Activated naive CD8-positive, alpha-beta T cell treated with anti-CD3 and anti-CD28 coated beads, Interleukin-2, amount 50 U/mL, for 24 hours (primary cell): ENCODE results near the gene INTS12.
"Not testable (repeated sequence)": the region's sequence is repeated elsewhere in the genome, so short reads cannot be mapped to it uniquely, and the experiment has no call there.

Experiments used
- ATAC-seq: fragments of 150-1000 bp; cut with Tn5 transposase; one replicate; pipeline ENCODE4 v1.10.0; 2021
- DNase-seq: peaks from one replicate; pipeline ENCODE4 v3.0.0; 2021
- H3K27ac Mint-ChIP-seq: one replicate; pipeline ENCODE4 v1.8.0; 2021; ENCODE audit warnings: mild to moderate bottlenecking, mixed read lengths
- H3K27me3 Mint-ChIP-seq: one replicate; pipeline ENCODE4 v1.8.0; 2021; ENCODE audit warnings: mixed read lengths
- H3K36me3 Mint-ChIP-seq: one replicate; pipeline ENCODE4 v1.8.0; 2021; ENCODE audit warnings: low read depth, mixed read lengths
- H3K4me1 Mint-ChIP-seq: one replicate; pipeline ENCODE4 v1.8.0; 2021; ENCODE audit warnings: mixed read lengths
- H3K4me3 Mint-ChIP-seq: one replicate; pipeline ENCODE4 v1.8.0; 2021; ENCODE audit warnings: mild to moderate bottlenecking, moderate library complexity, mixed read lengths
- H3K9me3 Mint-ChIP-seq: one replicate; pipeline ENCODE4 v1.8.0; 2021; ENCODE audit warnings: mixed read lengths

The INTS12 gene, protein sequence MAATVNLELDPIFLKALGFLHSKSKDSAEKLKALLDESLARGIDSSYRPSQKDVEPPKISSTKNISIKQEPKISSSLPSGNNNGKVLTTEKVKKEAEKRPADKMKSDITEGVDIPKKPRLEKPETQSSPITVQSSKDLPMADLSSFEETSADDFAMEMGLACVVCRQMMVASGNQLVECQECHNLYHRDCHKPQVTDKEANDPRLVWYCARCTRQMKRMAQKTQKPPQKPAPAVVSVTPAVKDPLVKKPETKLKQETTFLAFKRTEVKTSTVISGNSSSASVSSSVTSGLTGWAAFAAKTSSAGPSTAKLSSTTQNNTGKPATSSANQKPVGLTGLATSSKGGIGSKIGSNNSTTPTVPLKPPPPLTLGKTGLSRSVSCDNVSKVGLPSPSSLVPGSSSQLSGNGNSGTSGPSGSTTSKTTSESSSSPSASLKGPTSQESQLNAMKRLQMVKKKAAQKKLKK

DNA sequence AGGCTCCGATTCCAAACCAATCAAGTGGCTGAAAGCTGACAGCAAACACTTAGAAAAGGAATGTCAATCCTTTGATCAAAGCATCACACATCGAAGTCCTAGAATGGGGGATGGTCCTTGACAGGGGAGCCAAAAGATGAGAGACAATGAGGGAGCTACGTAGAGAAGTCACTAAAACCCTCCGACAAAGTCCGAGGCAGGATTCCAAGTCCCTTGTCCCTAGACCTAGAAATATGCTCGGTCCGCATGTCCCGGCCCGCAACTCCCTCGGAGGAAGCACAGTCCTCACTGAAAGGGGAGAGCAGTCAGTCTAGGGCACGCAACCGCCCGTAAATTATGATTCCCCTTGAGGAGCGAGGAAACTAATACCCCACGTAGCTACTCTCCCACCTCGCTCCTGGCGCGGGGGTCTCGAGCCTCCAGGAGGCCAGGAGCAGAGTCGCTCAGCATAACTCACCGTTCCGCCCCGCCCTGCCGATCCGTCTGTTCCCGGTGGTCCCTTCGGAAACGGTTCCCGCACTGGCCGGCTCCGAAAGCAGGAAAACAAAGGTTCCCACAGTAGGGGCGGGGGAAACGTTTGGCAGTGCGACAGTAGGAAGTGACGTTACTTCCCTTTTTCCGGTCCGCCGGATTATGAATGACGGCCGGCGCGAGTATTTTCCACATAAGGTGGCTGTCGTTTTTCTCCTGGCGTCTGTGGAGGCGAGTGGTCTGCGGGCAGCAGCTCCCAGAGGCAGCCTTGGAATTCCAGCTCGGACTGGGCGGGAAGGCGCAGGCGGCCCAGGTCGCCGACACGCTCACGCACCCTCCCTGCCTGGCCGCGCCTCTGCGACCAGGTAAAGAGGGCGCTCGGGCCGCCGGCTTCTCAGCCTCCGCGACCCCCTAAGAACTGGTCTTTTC lies at the start of gene INTS12, which contains the start of gene GSTCD:
Gene INTS12 (minus strand): TSS at position 509 of the 900 bp plus-strand sequence. CDS start 8,684 bp downstream, outside the sequence.
Gene GSTCD (plus strand): TSS at position 604 of the 900 bp plus-strand sequence. CDS start 8,830 bp downstream, outside the sequence.
- H3K36me3 Mint-ChIP-seq: peaks cover 12% of the 10 kb centered on the region
- DNase-seq (peak; percentile 89), ATAC-seq (peak; percentile 98)
- H3K9me3 Mint-ChIP-seq: no peaks in the 10 kb centered on the region
- peak within 1 kb of the TSS; percentile 99 for H3K4me3 Mint-ChIP-seq
- H3K27me3 Mint-ChIP-seq: no peaks in the 10 kb centered on the region
- H3K27ac Mint-ChIP-seq: peak within 1 kb of the TSS; percentile 97
- peaks cover 35% of the 10 kb centered on the region for H3K4me1 Mint-ChIP-seq

DNA sequence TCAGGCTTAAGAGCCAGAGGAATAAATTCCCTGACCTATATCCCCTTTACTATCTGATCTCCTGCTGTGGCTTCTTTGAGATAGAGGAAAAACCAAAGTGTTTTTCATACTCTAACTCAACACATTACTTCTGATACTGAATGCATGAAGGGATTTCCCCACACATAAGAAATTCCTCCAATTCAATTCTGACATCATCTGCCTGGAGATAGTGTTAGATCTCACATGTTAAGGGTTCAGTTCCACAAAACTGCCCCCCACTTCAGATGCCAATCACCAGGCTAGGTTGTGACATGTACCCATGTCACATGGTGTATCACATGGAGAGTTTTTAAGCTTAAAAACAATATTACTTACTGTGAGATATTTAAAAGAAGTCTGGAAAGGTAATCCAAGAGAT lies 46.9 kb upstream of the INTS12 start:
- ATAC-seq (no peak), DNase-seq (no peak)
- no peaks in the 10 kb centered on the region for H3K9me3 Mint-ChIP-seq
- H3K27me3 Mint-ChIP-seq: no peaks in the 10 kb centered on the region
- no peak overlapping the region for H3K27ac Mint-ChIP-seq
- peaks cover 2% of the 10 kb centered on the region for H3K36me3 Mint-ChIP-seq
- H3K4me1 Mint-ChIP-seq: no peaks in the 10 kb centered on the region
- no peak overlapping the region for H3K4me3 Mint-ChIP-seq

DNA sequence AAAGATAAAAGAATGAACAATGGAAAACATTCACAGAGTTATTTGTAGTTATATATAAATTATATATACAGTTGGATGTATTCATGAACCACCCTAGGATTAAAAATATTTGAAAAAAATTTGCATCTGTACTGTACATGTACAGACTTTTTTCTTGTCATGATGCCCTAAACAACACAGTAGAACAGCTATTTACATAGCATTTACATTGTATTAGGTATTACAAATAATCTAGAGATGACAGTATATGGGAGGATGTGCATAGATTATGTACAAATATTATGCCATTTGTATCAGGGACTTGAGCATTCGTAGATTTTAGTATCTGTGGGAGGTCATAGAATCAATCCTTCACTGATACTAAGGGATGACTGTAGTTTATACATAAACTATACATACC lies 44.9 kb upstream of the INTS12 start:
- DNase-seq: no peak
- no peak for ATAC-seq
- Mint-ChIP-seq H3K36me3 (peaks cover 3% of the 10 kb centered on the region), H3K27ac (no peak overlapping the region), H3K27me3 (no peaks in the 10 kb centered on the region), H3K4me3 (no peak overlapping the region), H3K4me1 (no peaks in the 10 kb centered on the region), H3K9me3 (no peaks in the 10 kb centered on the region)

DNA sequence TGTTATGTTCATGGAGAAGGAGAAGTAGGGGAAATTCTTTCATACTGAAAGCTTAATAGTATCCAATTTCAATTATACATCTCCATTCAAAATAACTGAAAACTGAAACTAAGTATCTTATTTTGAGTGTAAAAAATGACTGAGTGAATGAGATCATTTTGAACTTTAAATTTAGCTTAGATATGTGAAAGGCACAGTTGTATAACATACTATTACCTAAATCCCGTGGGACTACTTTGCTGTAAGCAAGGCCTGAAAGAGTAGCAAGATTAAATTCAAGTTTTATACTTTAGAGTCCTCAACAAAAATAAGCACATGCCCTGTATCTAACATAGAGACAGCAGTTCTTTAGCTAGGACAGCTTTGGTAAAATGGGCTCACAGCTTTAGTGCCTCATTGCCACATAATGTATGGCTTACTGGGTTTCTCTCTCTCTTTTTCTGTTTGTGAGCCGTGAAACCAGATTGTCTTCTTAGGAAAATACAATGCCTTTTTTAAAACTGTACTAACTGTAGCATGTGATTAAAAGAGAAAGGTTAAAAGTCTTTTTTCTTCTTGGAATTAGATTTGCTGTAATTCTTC lies 43.3 kb upstream of the INTS12 start:
- no peak for ATAC-seq
- no peaks in the 10 kb centered on the region for H3K4me1 Mint-ChIP-seq
- H3K9me3 Mint-ChIP-seq: no peaks in the 10 kb centered on the region
- H3K27ac Mint-ChIP-seq: no peak overlapping the region
- no peaks in the 10 kb centered on the region for H3K27me3 Mint-ChIP-seq
- no peak overlapping the region for H3K4me3 Mint-ChIP-seq
- H3K36me3 Mint-ChIP-seq: peaks cover 3% of the 10 kb centered on the region
- no peak for DNase-seq

DNA sequence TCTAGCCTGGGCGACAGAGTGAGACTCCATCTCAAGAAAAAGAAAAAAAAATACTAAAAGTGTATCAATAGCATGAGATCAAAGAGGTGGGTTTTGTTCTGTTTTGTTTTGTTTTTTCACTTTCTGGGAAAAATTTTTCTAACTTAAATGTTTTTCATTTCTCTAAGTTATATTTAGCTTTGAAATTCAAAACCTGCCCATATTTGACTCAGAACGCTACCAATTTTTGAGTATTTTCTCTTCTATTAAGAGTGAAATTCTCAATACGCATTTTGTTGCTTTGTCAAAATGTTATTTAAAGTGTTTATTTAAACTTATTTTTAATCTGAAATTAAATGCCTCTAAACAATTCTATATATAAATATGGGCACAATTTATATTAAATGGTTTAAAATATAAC lies 39.7 kb upstream of the INTS12 start:
- Mint-ChIP-seq H3K4me3 (no peak overlapping the region), H3K4me1 (no peaks in the 10 kb centered on the region), H3K36me3 (peaks cover 7% of the 10 kb centered on the region), H3K9me3 (no peaks in the 10 kb centered on the region), H3K27me3 (no peaks in the 10 kb centered on the region), H3K27ac (no peak overlapping the region)
- ATAC-seq: no peak
- no peak for DNase-seq

DNA sequence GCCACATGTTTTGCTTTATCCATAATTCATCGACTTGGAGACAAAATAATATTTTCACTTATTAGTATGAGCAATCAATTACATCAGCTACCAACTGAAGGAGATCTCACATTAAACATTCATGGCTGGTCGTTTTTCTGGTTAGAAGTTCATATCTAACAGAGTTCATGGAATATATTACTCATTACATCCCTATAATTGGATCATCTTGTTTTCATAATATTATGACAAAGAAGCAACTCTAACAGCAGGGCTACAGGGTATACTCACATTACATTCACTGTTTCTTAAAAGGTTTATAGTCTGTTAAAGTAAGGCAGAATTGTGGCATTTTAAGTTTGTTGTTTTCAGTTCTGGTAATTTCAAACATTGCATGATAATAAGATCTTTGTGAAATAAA lies 33.1 kb upstream of the INTS12 start:
- H3K36me3 Mint-ChIP-seq: peaks cover 51% of the 10 kb centered on the region
- no peaks in the 10 kb centered on the region for H3K27me3 Mint-ChIP-seq
- no peak overlapping the region for H3K27ac Mint-ChIP-seq
- DNase-seq (no peak), ATAC-seq (no peak)
- no peak overlapping the region for H3K4me3 Mint-ChIP-seq
- H3K9me3 Mint-ChIP-seq: peaks cover 20% of the 10 kb centered on the region
- no peaks in the 10 kb centered on the region for H3K4me1 Mint-ChIP-seq

DNA sequence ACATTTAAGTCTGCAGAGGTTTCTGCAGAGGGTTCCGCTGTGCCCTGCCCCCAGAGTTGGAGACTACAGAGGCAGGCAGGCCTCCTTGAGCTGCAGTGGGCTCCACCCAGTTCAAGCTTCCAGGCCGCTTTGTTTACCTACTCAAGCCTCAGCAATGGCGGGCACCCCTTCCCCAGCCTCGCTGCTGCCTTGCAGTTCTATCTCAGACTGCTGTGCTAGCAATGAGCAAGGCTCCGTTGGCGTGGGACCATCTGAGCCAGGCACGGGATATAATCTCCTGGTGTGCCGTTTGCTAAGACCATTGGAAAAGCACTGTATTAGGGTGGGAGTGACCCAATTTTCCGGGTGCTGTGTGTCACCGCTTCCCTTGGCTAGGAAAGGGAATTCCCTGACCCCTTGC lies 26.7 kb upstream of the INTS12 start:
- H3K4me3 Mint-ChIP-seq, DNase-seq, H3K27ac Mint-ChIP-seq, H3K4me1 Mint-ChIP-seq, ATAC-seq, H3K27me3 Mint-ChIP-seq: not testable (repeated sequence)
- H3K9me3 Mint-ChIP-seq: peaks cover 40% of the 10 kb centered on the region
- peaks cover 89% of the 10 kb centered on the region for H3K36me3 Mint-ChIP-seq

DNA sequence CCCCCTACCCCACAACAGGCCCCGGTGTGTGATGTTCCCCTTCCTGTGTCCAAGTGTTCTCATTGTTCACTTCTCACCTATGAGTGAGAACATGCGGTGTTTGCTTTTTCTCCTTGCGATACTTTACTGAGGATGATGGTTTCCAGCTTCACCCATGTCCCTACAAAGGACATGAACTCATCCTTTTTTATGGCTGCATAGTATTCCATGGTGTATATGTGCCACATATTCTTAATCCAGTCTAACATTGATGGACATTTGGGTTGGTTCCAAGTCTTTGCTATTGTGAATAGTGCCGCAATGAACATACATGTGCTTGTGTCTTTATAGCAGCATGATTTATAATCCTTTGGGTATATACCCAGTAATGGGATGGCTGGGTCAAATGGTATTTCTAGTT lies 21.4 kb upstream of the INTS12 start:
- peaks cover 27% of the 10 kb centered on the region for H3K9me3 Mint-ChIP-seq
- peaks cover 65% of the 10 kb centered on the region for H3K36me3 Mint-ChIP-seq
- not testable (repeated sequence) for DNase-seq, H3K27ac Mint-ChIP-seq, H3K4me3 Mint-ChIP-seq, ATAC-seq, H3K27me3 Mint-ChIP-seq, H3K4me1 Mint-ChIP-seq

DNA sequence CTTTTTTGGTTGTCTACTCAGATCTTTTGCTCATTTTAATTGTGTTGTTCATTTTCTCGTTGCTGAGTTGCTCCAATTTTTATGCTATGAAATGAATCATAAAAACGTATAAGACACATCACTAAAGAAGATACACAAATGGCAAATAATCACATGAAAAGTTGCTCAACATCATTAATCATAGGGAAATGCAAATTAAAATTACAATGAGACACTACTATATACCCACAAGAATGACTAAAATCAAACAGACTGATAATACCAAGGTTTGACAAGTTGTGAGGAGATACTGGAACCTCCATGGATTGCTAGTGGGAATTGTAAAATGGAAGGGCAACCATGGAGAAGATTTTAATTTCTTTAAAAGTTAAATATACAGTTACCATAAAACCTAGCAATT lies 17.1 kb upstream of the INTS12 start:
- Mint-ChIP-seq H3K9me3 (peaks cover 12% of the 10 kb centered on the region), H3K4me1 (peaks cover 3% of the 10 kb centered on the region), H3K36me3 (peaks cover 36% of the 10 kb centered on the region), H3K27me3 (no peaks in the 10 kb centered on the region), H3K27ac (no peak overlapping the region), H3K4me3 (no peak overlapping the region)
- DNase-seq: no peak
- no peak for ATAC-seq

DNA sequence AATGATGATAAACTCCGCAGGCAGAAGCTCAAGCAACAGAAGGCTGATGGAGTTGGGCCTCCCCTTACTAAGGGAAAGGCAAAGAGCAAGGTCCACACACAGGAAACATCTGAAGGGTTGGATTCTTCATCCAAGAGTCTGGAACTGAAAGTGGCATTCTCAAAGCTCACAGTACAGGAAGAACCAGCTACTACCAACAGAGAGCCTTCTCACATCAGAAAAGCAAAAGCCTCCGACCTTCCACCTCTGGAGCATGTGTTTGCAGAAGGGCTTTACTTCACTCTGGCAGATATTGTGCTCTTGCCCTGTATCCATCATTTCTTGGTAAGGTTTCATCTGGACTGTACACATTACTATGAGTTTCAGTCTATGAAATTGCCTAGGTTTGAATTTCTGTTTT lies 10.7 kb upstream of the INTS12 start:
- Mint-ChIP-seq H3K4me1 (peaks cover 7% of the 10 kb centered on the region), H3K27ac (no peak overlapping the region), H3K4me3 (no peak overlapping the region), H3K27me3 (no peaks in the 10 kb centered on the region), H3K9me3 (no peaks in the 10 kb centered on the region), H3K36me3 (peaks cover 7% of the 10 kb centered on the region)
- DNase-seq (no peak), ATAC-seq (no peak)

DNA sequence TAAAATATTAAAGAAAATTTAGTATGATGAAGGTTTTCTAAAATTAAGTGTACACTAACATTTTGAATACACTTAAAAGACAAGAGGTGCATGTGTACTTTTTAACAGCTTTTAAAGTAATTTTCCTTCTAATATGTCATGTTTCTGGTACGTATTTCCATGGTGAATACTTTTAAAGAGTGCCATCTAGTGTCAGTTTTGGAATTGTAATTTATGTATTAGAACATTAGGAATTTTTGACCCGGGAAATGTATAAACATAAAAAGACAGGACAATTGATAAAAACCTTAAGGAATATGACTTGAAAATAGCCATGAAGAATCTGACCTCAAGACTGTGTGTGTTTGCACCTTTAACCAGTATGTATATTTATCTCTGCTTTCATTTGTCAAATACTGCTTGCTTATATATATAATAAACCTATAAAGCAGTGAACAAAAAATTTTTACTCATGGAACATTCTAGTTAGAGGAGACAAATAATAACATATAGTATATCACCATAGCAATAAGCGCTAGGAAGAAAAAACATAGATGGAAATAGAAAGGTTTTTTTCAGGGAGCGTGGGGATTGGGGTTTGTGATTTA lies 7.3 kb upstream of the INTS12 start:
- H3K27ac Mint-ChIP-seq: no peak overlapping the region
- ATAC-seq: no peak
- DNase-seq: no peak

DNA sequence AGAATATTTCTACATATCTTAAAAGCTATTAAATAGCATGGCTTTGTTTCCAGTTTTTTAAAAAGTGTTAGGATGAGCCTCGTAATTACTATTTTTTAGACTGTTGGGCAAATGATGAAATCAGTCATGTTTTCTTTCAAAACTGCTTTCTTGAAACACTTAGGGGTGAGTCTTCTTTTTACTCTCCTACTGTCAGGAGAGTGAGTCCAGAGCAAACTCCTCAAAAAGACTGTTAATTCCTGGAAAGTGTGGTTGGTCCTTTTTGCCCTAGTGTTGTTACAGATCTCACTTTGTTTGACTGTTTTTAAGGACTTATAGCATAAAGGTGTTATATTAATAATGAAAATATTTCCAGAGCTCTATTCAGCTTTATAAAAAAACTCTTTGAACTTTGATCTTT lies 6.4 kb upstream of the INTS12 start:
- ATAC-seq (no peak), DNase-seq (no peak)
- Mint-ChIP-seq H3K27ac (no peak overlapping the region), H3K27me3 (no peaks in the 10 kb centered on the region), H3K4me1 (peaks cover 7% of the 10 kb centered on the region), H3K9me3 (no peaks in the 10 kb centered on the region), H3K36me3 (peaks cover 1% of the 10 kb centered on the region), H3K4me3 (no peak overlapping the region)

More for the DNA sequence above, 7.3 kb upstream of the INTS12 start:
- Mint-ChIP-seq H3K4me3 (no peak overlapping the region), H3K27me3 (no peaks in the 10 kb centered on the region), H3K36me3 (peaks cover 3% of the 10 kb centered on the region), H3K9me3 (no peaks in the 10 kb centered on the region), H3K4me1 (peaks cover 6% of the 10 kb centered on the region)

DNA sequence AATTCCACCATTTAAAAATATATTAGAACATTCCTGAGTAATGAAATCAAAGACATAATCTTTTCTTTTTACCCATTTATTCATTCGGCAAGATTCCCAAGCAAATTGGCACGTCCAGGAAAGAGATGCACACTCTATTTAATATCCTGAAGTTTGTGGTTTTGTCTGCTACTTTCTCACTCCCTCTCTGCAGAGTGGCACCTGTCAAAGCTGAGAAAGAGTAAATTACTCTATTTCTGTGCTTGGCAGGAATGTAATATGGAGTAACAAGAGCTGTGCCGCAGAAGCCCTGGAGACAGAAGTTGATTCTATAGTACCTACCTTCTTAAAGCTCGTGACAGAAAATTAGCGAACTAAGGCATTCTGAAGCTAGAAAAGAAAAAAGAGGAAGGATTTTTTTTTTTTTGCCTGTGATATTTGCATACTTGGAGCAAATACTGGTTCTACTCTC lies 5.6 kb upstream of the INTS12 start:
- no peaks in the 10 kb centered on the region for H3K27me3 Mint-ChIP-seq
- no peak overlapping the region for H3K4me3 Mint-ChIP-seq
- H3K36me3 Mint-ChIP-seq: no peaks in the 10 kb centered on the region
- no peak for DNase-seq
- no peaks in the 10 kb centered on the region for H3K9me3 Mint-ChIP-seq
- H3K4me1 Mint-ChIP-seq: peaks cover 15% of the 10 kb centered on the region
- no peak for ATAC-seq
- no peak overlapping the region for H3K27ac Mint-ChIP-seq

DNA sequence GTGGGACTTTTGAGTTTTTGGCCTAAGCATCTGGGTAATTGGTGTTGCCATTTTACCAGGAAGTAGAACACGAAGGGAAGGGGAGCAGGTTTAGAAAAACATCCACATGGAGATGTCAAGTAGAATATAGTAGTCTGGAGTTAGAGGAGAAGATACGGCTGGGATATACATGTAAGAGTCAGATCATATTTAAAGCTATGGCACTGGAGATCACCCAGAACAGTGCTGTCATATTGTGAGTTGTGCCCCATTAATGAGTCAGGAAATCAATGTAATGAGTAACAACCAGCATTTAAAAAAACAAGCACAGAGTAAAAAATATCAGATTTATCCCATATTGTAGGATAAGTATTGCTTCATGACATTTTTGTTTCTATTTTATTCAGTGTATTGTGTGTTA lies 4.3 kb upstream of the INTS12 start:
- ATAC-seq (no peak), DNase-seq (no peak)
- H3K27me3 Mint-ChIP-seq: no peaks in the 10 kb centered on the region
- peaks cover 19% of the 10 kb centered on the region for H3K4me1 Mint-ChIP-seq
- H3K4me3 Mint-ChIP-seq: no peak overlapping the region
- peaks cover 2% of the 10 kb centered on the region for H3K36me3 Mint-ChIP-seq
- no peaks in the 10 kb centered on the region for H3K9me3 Mint-ChIP-seq
- no peak overlapping the region for H3K27ac Mint-ChIP-seq
